ENCODE measurements around the gene SCAMP3. TPM values are rescaled to one million over a fixed set of nuclear protein-coding genes. Genes with fewer than 3 reads are reported as not detected.

The SCAMP3 gene
- total RNA-seq, 1 donor, result 41.3 TPM

DNA sequence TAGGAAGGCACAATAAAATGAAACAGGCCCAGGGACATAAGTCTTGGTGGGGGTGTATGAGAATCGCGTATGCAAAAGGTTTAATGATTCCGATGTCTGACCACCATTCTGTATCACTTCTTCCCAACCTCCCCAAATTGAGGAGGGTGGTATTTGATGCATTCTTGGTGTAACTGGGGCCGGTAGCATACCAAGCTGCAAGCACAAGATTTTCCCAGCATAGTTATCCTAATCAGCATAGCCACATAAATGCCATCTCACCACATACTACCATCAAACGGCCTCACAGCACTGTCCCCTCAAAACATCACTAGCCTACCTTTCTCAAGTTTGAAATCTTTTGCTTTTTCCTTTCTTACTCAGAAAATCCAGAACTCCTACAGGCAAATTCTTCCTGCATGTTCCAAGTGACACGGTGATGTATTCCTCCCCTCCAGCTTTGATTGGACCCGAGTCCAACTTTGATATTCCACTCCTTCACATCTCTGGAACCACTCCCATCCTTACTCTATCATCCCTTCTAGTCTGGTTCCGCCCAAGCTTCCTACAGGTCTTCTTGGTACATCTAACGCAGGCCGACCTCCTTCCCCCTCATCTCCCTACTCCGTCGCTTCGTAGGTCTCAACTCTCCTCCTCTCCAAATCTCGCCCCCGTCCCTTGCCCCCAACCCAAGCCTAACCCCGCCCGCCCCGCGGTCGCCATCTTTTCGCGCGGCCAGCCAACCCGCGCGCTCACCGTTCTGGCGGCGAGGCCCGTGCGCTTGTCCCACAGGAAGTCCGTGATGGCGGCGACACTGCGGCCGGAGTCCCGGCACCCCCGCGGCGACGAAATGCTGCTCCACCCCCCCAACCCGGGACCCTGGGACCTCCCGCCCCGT is 10.5 kb upstream of the SCAMP3 start:
- Histone ChIP-seq H3K4me2 (ENCODE audit: insufficient read depth, low read length) (peak overlapping the region; percentile 92), H3K27ac (ENCODE audit: low read depth, low read length) (peak overlapping the region; percentile 42), H3K4me3 (ENCODE audit: insufficient read depth, low read length) (peak overlapping the region; percentile 82), H4K20me1 (ENCODE audit: insufficient read depth, low read length) (peaks cover 9% of the 10 kb centered on the region), H3K4me1 (ENCODE audit: insufficient read depth, low read length) (peaks cover 17% of the 10 kb centered on the region), H2AFZ (ENCODE audit: low read length) (peak overlapping the region; percentile 74), H3K27me3 (ENCODE audit: insufficient read depth, low read length) (no peaks in the 10 kb centered on the region), H3K9me3 (ENCODE audit: low read depth, low read length) (no peaks in the 10 kb centered on the region), H3K79me2 (ENCODE audit: insufficient read depth, low read length) (peaks cover 39% of the 10 kb centered on the region), H3K36me3 (ENCODE audit: insufficient read depth, low read length) (peaks cover 35% of the 10 kb centered on the region)
- peak; percentile 96 for DNase-seq (ENCODE audit: insufficient read length, low spot score, missing footprints)
- TF ChIP-seq, protein P1, sequence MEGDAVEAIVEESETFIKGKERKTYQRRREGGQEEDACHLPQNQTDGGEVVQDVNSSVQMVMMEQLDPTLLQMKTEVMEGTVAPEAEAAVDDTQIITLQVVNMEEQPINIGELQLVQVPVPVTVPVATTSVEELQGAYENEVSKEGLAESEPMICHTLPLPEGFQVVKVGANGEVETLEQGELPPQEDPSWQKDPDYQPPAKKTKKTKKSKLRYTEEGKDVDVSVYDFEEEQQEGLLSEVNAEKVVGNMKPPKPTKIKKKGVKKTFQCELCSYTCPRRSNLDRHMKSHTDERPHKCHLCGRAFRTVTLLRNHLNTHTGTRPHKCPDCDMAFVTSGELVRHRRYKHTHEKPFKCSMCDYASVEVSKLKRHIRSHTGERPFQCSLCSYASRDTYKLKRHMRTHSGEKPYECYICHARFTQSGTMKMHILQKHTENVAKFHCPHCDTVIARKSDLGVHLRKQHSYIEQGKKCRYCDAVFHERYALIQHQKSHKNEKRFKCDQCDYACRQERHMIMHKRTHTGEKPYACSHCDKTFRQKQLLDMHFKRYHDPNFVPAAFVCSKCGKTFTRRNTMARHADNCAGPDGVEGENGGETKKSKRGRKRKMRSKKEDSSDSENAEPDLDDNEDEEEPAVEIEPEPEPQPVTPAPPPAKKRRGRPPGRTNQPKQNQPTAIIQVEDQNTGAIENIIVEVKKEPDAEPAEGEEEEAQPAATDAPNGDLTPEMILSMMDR (IDR thresholded peaks at IDR 0.05; ENCODE audit: extremely low read depth, low read depth, low read length), result no peak

DNA sequence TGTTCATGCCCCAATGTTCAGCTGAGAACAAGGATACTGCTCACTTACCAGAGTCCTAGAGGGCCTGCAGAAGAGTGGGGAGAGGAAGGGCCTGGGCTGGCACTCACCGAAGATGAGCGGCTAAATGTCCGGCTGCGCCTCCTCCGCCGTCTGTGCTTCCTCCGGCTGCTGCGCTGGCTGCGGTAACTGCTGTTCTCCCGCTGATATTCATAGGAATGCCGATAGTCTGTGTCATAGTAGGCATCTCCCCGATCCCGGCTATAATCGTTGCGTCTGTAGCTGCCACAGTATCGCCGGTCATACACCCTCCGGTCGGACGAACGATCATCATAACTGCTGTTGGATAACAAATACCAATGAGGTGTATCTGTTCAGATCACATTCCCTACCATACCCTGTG is 7.2 kb upstream of the SCAMP3 start:
- H3K79me2 ChIP-seq (ENCODE audit: insufficient read depth, low read length), result peaks cover 39% of the 10 kb centered on the region

DNA sequence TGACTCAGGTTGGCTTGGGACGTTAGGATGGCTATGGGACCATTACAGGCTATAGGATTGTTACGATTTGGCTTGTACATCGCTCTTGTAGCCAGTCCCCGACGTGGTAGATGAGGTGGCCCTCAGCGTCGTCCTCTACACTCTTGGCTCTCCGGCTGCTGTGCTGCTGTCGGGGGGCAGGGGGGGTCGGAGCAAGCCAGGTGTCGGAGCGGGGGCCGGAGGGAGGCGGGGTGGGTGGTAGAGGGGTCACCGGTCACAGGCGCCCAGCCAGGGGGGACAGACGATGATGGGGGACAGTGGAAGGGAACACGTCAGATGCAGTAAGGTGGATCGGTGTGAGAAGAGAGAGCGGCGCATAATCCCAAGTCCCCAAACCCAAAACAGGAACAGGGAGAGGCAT is 6.5 kb upstream of the SCAMP3 start:
- Histone ChIP-seq H3K27ac (ENCODE audit: low read depth, low read length) (no peak overlapping the region), H3K27me3 (ENCODE audit: insufficient read depth, low read length) (no peaks in the 10 kb centered on the region), H3K4me2 (ENCODE audit: insufficient read depth, low read length) (no peak overlapping the region), H3K79me2 (ENCODE audit: insufficient read depth, low read length) (peaks cover 36% of the 10 kb centered on the region), H4K20me1 (ENCODE audit: insufficient read depth, low read length) (peaks cover 9% of the 10 kb centered on the region), H3K36me3 (ENCODE audit: insufficient read depth, low read length) (peaks cover 74% of the 10 kb centered on the region), H2AFZ (ENCODE audit: low read length) (no peak overlapping the region), H3K9me3 (ENCODE audit: low read depth, low read length) (no peaks in the 10 kb centered on the region), H3K4me1 (ENCODE audit: insufficient read depth, low read length) (peaks cover 5% of the 10 kb centered on the region), H3K4me3 (ENCODE audit: insufficient read depth, low read length) (no peak overlapping the region)
- DNase-seq (ENCODE audit: insufficient read length, low spot score, missing footprints), result no peak
- TF ChIP-seq, protein P1 (IDR thresholded peaks at IDR 0.05; ENCODE audit: extremely low read depth, low read depth, low read length), result no peak

More for the DNA sequence above, 7.2 kb upstream of the SCAMP3 start:
- no peak overlapping the region for H3K4me3 ChIP-seq (ENCODE audit: insufficient read depth, low read length)
- no peaks in the 10 kb centered on the region for H3K9me3 ChIP-seq (ENCODE audit: low read depth, low read length)
- H3K4me2 ChIP-seq (ENCODE audit: insufficient read depth, low read length), result no peak overlapping the region
- peaks cover 9% of the 10 kb centered on the region for H4K20me1 ChIP-seq (ENCODE audit: insufficient read depth, low read length)
- H3K4me1 ChIP-seq (ENCODE audit: insufficient read depth, low read length), result peaks cover 7% of the 10 kb centered on the region
- TF ChIP-seq, protein P1 (IDR thresholded peaks at IDR 0.05; ENCODE audit: extremely low read depth, low read depth, low read length), result no peak
- peaks cover 66% of the 10 kb centered on the region for H3K36me3 ChIP-seq (ENCODE audit: insufficient read depth, low read length)
- no peak for DNase-seq (ENCODE audit: insufficient read length, low spot score, missing footprints)
- H3K27ac ChIP-seq (ENCODE audit: low read depth, low read length), result no peak overlapping the region
- H2AFZ ChIP-seq (ENCODE audit: low read length), result no peak overlapping the region
- no peaks in the 10 kb centered on the region for H3K27me3 ChIP-seq (ENCODE audit: insufficient read depth, low read length)

DNA sequence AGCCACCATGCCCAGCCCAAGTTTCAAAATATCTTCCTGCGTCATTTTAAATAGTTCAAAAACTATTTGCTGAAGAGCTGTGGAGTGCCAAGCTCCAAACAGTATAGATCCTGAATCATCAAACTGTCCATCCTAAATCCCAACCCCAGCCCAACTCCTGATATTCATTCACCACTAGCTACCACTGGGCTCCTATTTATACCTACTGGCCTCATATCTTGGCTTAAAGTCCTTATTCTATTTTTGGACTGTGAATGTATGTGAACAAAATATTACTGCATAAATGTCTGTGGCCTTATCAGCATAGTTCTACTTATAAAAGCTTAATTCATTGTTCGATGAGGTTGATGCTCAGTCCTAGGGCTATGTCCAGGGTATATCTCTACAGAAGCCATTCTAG is 5.2 kb upstream of the SCAMP3 start:
- Histone ChIP-seq H4K20me1 (ENCODE audit: insufficient read depth, low read length) (peaks cover 6% of the 10 kb centered on the region), H3K79me2 (ENCODE audit: insufficient read depth, low read length) (peaks cover 28% of the 10 kb centered on the region), H3K27me3 (ENCODE audit: insufficient read depth, low read length) (no peaks in the 10 kb centered on the region), H2AFZ (ENCODE audit: low read length) (no peak overlapping the region), H3K36me3 (ENCODE audit: insufficient read depth, low read length) (peaks cover 83% of the 10 kb centered on the region), H3K27ac (ENCODE audit: low read depth, low read length) (no peak overlapping the region), H3K4me2 (ENCODE audit: insufficient read depth, low read length) (no peak overlapping the region), H3K9me3 (ENCODE audit: low read depth, low read length) (no peaks in the 10 kb centered on the region), H3K4me3 (ENCODE audit: insufficient read depth, low read length) (no peak overlapping the region), H3K4me1 (ENCODE audit: insufficient read depth, low read length) (peaks cover 7% of the 10 kb centered on the region)
- TF ChIP-seq, protein P1 (IDR thresholded peaks at IDR 0.05; ENCODE audit: extremely low read depth, low read depth, low read length), result no peak
- peak; percentile 45 for DNase-seq (ENCODE audit: insufficient read length, low spot score, missing footprints)

Measured in osteoblast (primary cell).